Hepatocyte (in vitro differentiated cells): Measurements from ENCODE around the gene SERPINB12. TPM values are rescaled to one million over a fixed set of nuclear protein-coding genes. Genes with fewer than 3 reads are reported as not detected.

ENCODE experiments used
- DNase-seq: peaks from one replicate; pipeline ENCODE4 v3.0.0-alpha.2; 2016; ENCODE audit warnings: low spot score
- H2AFZ ChIP-seq: fragments of 200-600 bp; sonication (generic); 2 replicates; pipeline ENCODE4 v1.6.0; 2016; ENCODE audit warnings: antibody characterized with exemption, mild to moderate bottlenecking
- H3K27ac ChIP-seq: fragments of 200-600 bp; sonication (generic); 2 replicates; pipeline ENCODE4 v1.5.1; 2016; ENCODE audit warnings: mild to moderate bottlenecking
- H3K27me3 ChIP-seq: fragments of 200-600 bp; sonication (generic); 2 replicates; pipeline ENCODE4 v1.6.1; 2016
- H3K36me3 ChIP-seq: fragments of 200-600 bp; sonication (generic); replicated peaks from 2 replicates; pipeline ENCODE4 v1.5.1; 2016; ENCODE audit warnings: low read depth; ENCODE audit not compliant: insufficient read depth
- H3K4me1 ChIP-seq: fragments of 200-600 bp; sonication (generic); 2 replicates; pipeline ENCODE4 v1.5.1; 2016; ENCODE audit warnings: mild to moderate bottlenecking, moderate library complexity; ENCODE audit not compliant: insufficient read depth
- H3K4me2 ChIP-seq: fragments of 200-600 bp; sonication (generic); 2 replicates; pipeline ENCODE4 v1.6.0; 2016
- H3K4me3 ChIP-seq: fragments of 200-600 bp; sonication (generic); 2 replicates; pipeline ENCODE4 v1.5.1; 2016; ENCODE audit warnings: mild to moderate bottlenecking
- H3K79me2 ChIP-seq: fragments of 200-600 bp; sonication (generic); 2 replicates; pipeline ENCODE4 v1.6.0; 2017; ENCODE audit warnings: mild to moderate bottlenecking
- H3K9me2 ChIP-seq: fragments of 200-600 bp; sonication (generic); replicated peaks from 2 replicates; pipeline ENCODE4 v1.6.0; 2017; ENCODE audit warnings: mild to moderate bottlenecking; ENCODE audit not compliant: insufficient read depth
- H3K9me3 ChIP-seq: fragments of 200-600 bp; sonication (generic); 2 replicates; pipeline ENCODE4 v1.5.1; 2016; ENCODE audit warnings: low read depth, mild to moderate bottlenecking
- H4K20me1 ChIP-seq: fragments of 200-600 bp; sonication (generic); 2 replicates; pipeline ENCODE4 v1.6.0; 2016; ENCODE audit warnings: mild to moderate bottlenecking; ENCODE audit not compliant: insufficient read depth, poor library complexity, severe bottlenecking
- EZH2 ChIP-seq: fragments of 200-600 bp; sonication (generic); IDR thresholded peaks from 2 replicates; pipeline ENCODE4 v1.6.1; 2016; ENCODE audit warnings: antibody characterized with exemption, mild to moderate bottlenecking, borderline replicate concordance
- EZH2phosphoT487 ChIP-seq: fragments of 200-600 bp; sonication (generic); IDR thresholded peaks from one replicate; pipeline ENCODE4 v1.6.1; 2018; ENCODE audit warnings: antibody characterized with exemption, mild to moderate bottlenecking, low read depth, moderate library complexity; ENCODE audit not compliant: unreplicated experiment, severe bottlenecking
- whole genome bisulfite sequencing: methylation state at CpG from one replicate; pipeline ENCODE4 v1.1.6; 2016; ENCODE audit warnings: low lambda C conversion rate; ENCODE audit errors: missing lambda C conversion rate; 5-methylcytosine and 5-hydroxymethylcytosine counted together
- polyA plus RNA-seq: library from polyadenylated mRNA; unstranded; fragments of >200 nt; fragmentation: Nextera tagmentation; extraction: Ambion mirVana; gene quantifications from 2 replicates; pipeline ENCODE4 v1.2.1, GENCODE V29; 2016
- total RNA-seq: library from RNA; depleted of rRNA; stranded (reverse); fragments of >200 nt; gene quantifications from 2 replicates; pipeline ENCODE4 v1.2.3, GENCODE V29; 2014
- TF ChIP-seq, protein P1 (sequence below): fragments of 200-600 bp; sonication (generic); IDR thresholded peaks from 2 replicates; pipeline ENCODE4 v1.5.1; 2016; ENCODE audit warnings: antibody characterized with exemption, mild to moderate bottlenecking; ENCODE audit not compliant: poor library complexity

SERPINB12 gene
- total and polyA plus RNA-seq, 2 experiments from 2014 or later = not detected

DNA sequence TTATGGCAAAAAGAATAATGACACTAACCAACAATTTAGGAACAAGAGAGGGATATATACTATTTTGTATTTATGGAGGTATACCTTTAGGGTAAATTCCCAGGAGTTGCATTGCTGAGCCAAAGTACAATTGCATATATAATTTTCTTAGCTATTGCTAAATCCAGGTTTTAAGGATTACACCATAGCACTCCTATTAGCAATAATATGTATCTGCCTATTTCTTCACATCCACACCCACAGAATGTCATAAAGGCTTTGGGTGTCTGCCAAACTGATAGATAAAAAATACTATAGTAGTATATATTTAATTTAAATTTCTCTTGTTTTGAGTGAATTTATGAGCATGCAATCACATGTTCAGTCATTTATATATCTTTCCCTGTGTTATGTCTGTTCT, 33.5 kb downstream of the SERPINB12 start:
- Histone ChIP-seq H3K27me3 (no peaks in the 10 kb centered on the region), H3K27ac (no peak overlapping the region), H3K79me2 (no peaks in the 10 kb centered on the region), H4K20me1 (no peaks in the 10 kb centered on the region), H3K36me3 (no peaks in the 10 kb centered on the region), H3K9me3 (no peaks in the 10 kb centered on the region), H2AFZ (no peak overlapping the region), H3K9me2 (no peaks in the 10 kb centered on the region), H3K4me2 (no peak overlapping the region), H3K4me1 (no peaks in the 10 kb centered on the region), H3K4me3 (no peak overlapping the region)
- no peak for DNase-seq
- TF ChIP-seq EZH2phosphoT487 (no peak), EZH2 (no peak)
- TF ChIP-seq, protein P1, sequence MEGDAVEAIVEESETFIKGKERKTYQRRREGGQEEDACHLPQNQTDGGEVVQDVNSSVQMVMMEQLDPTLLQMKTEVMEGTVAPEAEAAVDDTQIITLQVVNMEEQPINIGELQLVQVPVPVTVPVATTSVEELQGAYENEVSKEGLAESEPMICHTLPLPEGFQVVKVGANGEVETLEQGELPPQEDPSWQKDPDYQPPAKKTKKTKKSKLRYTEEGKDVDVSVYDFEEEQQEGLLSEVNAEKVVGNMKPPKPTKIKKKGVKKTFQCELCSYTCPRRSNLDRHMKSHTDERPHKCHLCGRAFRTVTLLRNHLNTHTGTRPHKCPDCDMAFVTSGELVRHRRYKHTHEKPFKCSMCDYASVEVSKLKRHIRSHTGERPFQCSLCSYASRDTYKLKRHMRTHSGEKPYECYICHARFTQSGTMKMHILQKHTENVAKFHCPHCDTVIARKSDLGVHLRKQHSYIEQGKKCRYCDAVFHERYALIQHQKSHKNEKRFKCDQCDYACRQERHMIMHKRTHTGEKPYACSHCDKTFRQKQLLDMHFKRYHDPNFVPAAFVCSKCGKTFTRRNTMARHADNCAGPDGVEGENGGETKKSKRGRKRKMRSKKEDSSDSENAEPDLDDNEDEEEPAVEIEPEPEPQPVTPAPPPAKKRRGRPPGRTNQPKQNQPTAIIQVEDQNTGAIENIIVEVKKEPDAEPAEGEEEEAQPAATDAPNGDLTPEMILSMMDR = no peak

DNA sequence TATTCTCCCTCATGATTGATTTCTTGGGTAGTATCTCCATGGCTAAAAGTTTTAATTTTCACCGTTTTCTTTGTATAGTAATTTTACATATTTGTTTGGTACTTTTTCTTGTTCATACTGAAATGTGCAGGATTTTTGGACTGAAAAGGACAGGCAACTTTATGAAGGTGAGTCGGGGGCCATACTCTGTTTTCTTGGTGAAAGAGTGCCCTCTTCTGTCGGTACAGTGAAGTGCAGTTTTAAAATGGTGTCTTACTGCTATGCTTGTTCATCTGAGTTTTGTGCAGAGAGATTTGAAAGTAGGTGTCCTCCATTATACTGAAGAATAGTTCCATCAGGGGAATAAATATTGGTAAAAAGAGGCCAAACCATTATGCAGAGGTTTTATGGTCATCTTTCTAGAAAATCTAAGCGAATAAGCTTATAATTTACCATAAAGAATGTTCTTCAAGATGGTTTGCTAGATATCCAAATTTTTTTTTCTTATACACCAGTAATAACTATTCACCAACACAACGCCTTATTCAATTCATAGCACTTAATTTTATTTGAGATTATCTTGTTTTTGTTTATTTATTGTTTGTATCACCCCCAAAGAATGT, 36.3 kb downstream of the SERPINB12 start:
- H3K79me2 ChIP-seq = no peaks in the 10 kb centered on the region
- H3K27ac ChIP-seq = no peak overlapping the region
- peak; percentile 49 for DNase-seq
- WGBS = 7% methylated on average over 5 of the region's 5 CpGs
- H3K4me2 ChIP-seq = no peak overlapping the region
- no peaks in the 10 kb centered on the region for H4K20me1 ChIP-seq
- H3K36me3 ChIP-seq = no peaks in the 10 kb centered on the region
- H3K4me3 ChIP-seq = no peak overlapping the region
- H3K4me1 ChIP-seq = no peaks in the 10 kb centered on the region
- no peaks in the 10 kb centered on the region for H3K27me3 ChIP-seq
- H2AFZ ChIP-seq = no peak overlapping the region
- H3K9me2 ChIP-seq = no peaks in the 10 kb centered on the region
- H3K9me3 ChIP-seq = no peaks in the 10 kb centered on the region
- no peak for TF ChIP-seq EZH2
- TF ChIP-seq, protein P1 = peak; percentile 68

DNA sequence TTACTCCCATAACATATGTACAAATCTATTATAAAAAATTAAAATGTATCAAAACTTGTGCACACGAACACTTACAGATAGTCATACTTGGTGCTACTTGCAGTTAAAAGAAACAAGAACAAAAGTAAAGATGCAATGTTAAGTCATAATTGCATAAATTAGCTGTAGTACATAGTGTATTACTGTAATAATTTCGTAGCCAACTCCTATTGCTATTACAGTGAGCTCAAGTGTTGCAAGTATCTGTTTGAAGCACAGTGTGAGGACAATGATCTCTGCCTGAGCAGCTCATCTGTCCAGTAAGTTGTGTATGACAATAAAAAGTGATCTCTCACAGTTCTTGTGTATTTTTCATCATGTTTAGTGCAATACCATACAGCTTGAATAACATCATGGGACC, 37.4 kb downstream of the SERPINB12 start:
- H3K36me3 ChIP-seq = no peaks in the 10 kb centered on the region
- H3K4me1 ChIP-seq = no peaks in the 10 kb centered on the region
- H3K79me2 ChIP-seq = no peaks in the 10 kb centered on the region
- WGBS = 58% methylated on average over 2 of the region's 2 CpGs
- no peaks in the 10 kb centered on the region for H4K20me1 ChIP-seq
- no peaks in the 10 kb centered on the region for H3K9me3 ChIP-seq
- no peak overlapping the region for H3K4me3 ChIP-seq
- H3K27me3 ChIP-seq = no peaks in the 10 kb centered on the region
- H3K27ac ChIP-seq = no peak overlapping the region
- H3K4me2 ChIP-seq = no peak overlapping the region
- H2AFZ ChIP-seq = no peak overlapping the region
- no peak for DNase-seq
- no peaks in the 10 kb centered on the region for H3K9me2 ChIP-seq
- TF ChIP-seq, protein P1 = no peak
- TF ChIP-seq EZH2 (no peak), EZH2phosphoT487 (no peak)

- Histone ChIP-seq H3K36me3 (no peaks in the 10 kb centered on the region), H3K9me2 (no peaks in the 10 kb centered on the region), H2AFZ (no peak overlapping the region), H3K27ac (no peak overlapping the region), H3K9me3 (no peaks in the 10 kb centered on the region), H3K27me3 (no peaks in the 10 kb centered on the region), H3K4me2 (no peak overlapping the region), H3K4me3 (no peak overlapping the region), H4K20me1 (no peaks in the 10 kb centered on the region), H3K4me1 (no peaks in the 10 kb centered on the region), H3K79me2 (no peaks in the 10 kb centered on the region)
- 87% methylated on average over 4 of the region's 4 CpGs for WGBS
- DNase-seq = no peak
- TF ChIP-seq EZH2phosphoT487 (no peak), EZH2 (no peak)
- TF ChIP-seq, protein P1 = no peak
Observed at GRCh38 chr18:63585988-63586387, 43.8 kb downstream of the SERPINB12 start.
